Amniotic stem cell (primary cell): ENCODE data around the gene LRRC75A.
"Not testable (repeated sequence)": the region's sequence is repeated elsewhere in the genome, so short reads cannot be mapped to it uniquely, and the experiment has no call there.

ENCODE experiments used
- DNase-seq: peaks from one replicate; lab custom pipeline; 2025; lab: John Stamatoyannopoulos, UW

LRRC75A gene

GRCh38 chr17:16430650-16431049 is 61.3 kb downstream of the LRRC75A start:
- no peak for DNase-seq

- no peak for DNase-seq
Measured at GRCh38 chr17:16429083-16429482, 62.9 kb downstream of the LRRC75A start.

GRCh38 chr17:16428098-16428882 is 63.7 kb downstream of the LRRC75A start:
- DNase-seq = no peak

GRCh38 chr17:16427020-16427419 is 65.0 kb downstream of the LRRC75A start:
- no peak for DNase-seq

GRCh38 chr17:16425698-16426659 is 66.0 kb downstream of the LRRC75A start:
- DNase-seq = no peak

GRCh38 chr17:16425202-16425601 is 66.8 kb downstream of the LRRC75A start:
- DNase-seq = no peak

- no peak for DNase-seq
Measured at GRCh38 chr17:16423226-16423872, 68.6 kb downstream of the LRRC75A start.

- no peak for DNase-seq
Measured at GRCh38 chr17:16422416-16422815, 69.6 kb downstream of the LRRC75A start.

GRCh38 chr17:16419929-16420271 is 72.1 kb downstream of the LRRC75A start:
- no peak for DNase-seq

GRCh38 chr17:16419074-16419928 is 72.7 kb downstream of the LRRC75A start:
- DNase-seq = peak; percentile 72

GRCh38 chr17:16418685-16419068 is 73.3 kb downstream of the LRRC75A start:
- DNase-seq = no peak

GRCh38 chr17:16417896-16418684 is 73.9 kb downstream of the LRRC75A start:
- no peak for DNase-seq

GRCh38 chr17:16417399-16417798 is 74.6 kb downstream of the LRRC75A start:
- DNase-seq = no peak

GRCh38 chr17:16415031-16415924 is 76.7 kb downstream of the LRRC75A start, which contains the start of gene TRPV2:
TSS of gene TRPV2 (plus strand) at chr17:16415571. CDS start at chr17:16417669, 2,098 bp downstream.
- DNase-seq = no peak

- no peak for DNase-seq
Measured at GRCh38 chr17:16407911-16408588, 83.9 kb downstream of the LRRC75A start.

- no peak for DNase-seq
Measured at GRCh38 chr17:16406742-16407674, 85.0 kb downstream of the LRRC75A start.

GRCh38 chr17:16403847-16404246 is 88.1 kb downstream of the LRRC75A start:
- DNase-seq = not testable (repeated sequence)
